CD4-positive, alpha-beta T cell (primary cell): ENCODE results near the gene SUGP2. TPM values are rescaled to one million over a fixed set of nuclear protein-coding genes. Genes with fewer than 3 reads are reported as not detected.
A peak's percentile ranks its signal among the peaks of the same experiment; 100 is the strongest.

Experiments used
- ATAC-seq: fragments of 200-7000 bp; cut with Tn5 transposase; one replicate; pipeline ENCODE4 v1.10.0; 2022; ENCODE audit warnings: mild to moderate bottlenecking; ENCODE audit not compliant: poor library complexity
- CTCF ChIA-PET: fragments of 350-600 bp; sonication (Branson Sonifier 250); formaldehyde crosslinking; loops from one replicate; lab custom pipeline; 2021; ENCODE audit warnings: antibody characterized with exemption, inconsistent platforms; lab: Charles Lee
- POLR2A ChIA-PET: fragments of 350-600 bp; sonication (Branson Sonifier 250); formaldehyde crosslinking; loops from one replicate; lab custom pipeline; 2021; ENCODE audit warnings: antibody characterized with exemption, inconsistent platforms; lab: Charles Lee
- DNase-seq, 14 experiments: peaks; one replicate each; pipeline ENCODE4 v3.0.0-alpha.2; 2013 to 2020; ENCODE audit warnings: mixed read lengths in 2 of 14
- H3K27ac ChIP-seq, 2 donors: one replicate each; pipeline versions ENCODE4 v1.5.1 to v1.7.0; 2013; ENCODE audit warnings: low read length in 2 of 2, low read depth in 1 of 2, mild to moderate bottlenecking in 1 of 2
- H3K27me3 ChIP-seq, 2 experiments: 1 replicate in 1 of 2; 2 replicates in 1 of 2; pipeline versions ENCODE4 v1.6.1 to v1.7.0; 2013; ENCODE audit warnings: low read length in 2 of 2, control low read depth in 1 of 2, mild to moderate bottlenecking in 1 of 2, moderate library complexity in 1 of 2; ENCODE audit not compliant: insufficient read depth in 2 of 2, control insufficient read depth in 1 of 2
- H3K36me3 ChIP-seq: one replicate; pipeline ENCODE4 v1.6.1; 2013; ENCODE audit warnings: low read length, control low read depth; ENCODE audit not compliant: insufficient read depth
- H3K4me1 ChIP-seq: one replicate; pipeline ENCODE4 v1.6.1; 2013; ENCODE audit warnings: low read length, control low read depth; ENCODE audit not compliant: insufficient read depth
- H3K4me3 ChIP-seq: one replicate; pipeline ENCODE4 v1.5.1; 2013; ENCODE audit warnings: mild to moderate bottlenecking, low read length, moderate library complexity
- H3K9me3 ChIP-seq, 2 experiments: 1 replicate in 1 of 2; 2 replicates in 1 of 2; pipeline versions ENCODE4 v1.6.1 to v1.7.0; 2013; ENCODE audit warnings: low read length in 2 of 2, mild to moderate bottlenecking in 2 of 2, control low read depth in 1 of 2, moderate library complexity in 1 of 2; ENCODE audit not compliant: control insufficient read depth in 1 of 2, insufficient read depth in 1 of 2
- H3K27ac Mint-ChIP-seq: one replicate; pipeline ENCODE4 v1.8.0; 2020; ENCODE audit warnings: mixed read lengths
- H3K27me3 Mint-ChIP-seq: one replicate; pipeline ENCODE4 v1.8.0; 2021; ENCODE audit warnings: mixed read lengths
- H3K36me3 Mint-ChIP-seq: one replicate; pipeline ENCODE4 v1.8.0; 2021; ENCODE audit warnings: low read depth, mixed read lengths
- H3K4me1 Mint-ChIP-seq: one replicate; pipeline ENCODE4 v1.8.0; 2021; ENCODE audit warnings: low read depth, mixed read lengths
- H3K4me3 Mint-ChIP-seq: one replicate; pipeline ENCODE4 v1.8.0; 2020; ENCODE audit warnings: mild to moderate bottlenecking, mixed read lengths
- H3K9me3 Mint-ChIP-seq: one replicate; pipeline ENCODE4 v1.8.0; 2020; ENCODE audit warnings: mixed read lengths
- CTCF ChIP-seq: fragments of 200-600 bp; IDR thresholded peaks from one replicate; pipeline ENCODE4 v1.8.0; 2022; ENCODE audit warnings: antibody characterized with exemption, mild to moderate bottlenecking
- intact Hi-C, 2 experiments: fragments of 100-400 bp; cut with DNase I in 1 of 2; cut with micrococcal nuclease in 1 of 2; formaldehyde crosslinking; loops; one replicate each; pipeline versions ENCODE4 v1.15.1 to v1.9.0; 2023 to 2025; cut with DNase I, micrococcal nuclease
- total RNA-seq, 174 experiments: library from RNA in 2 of 174; stranded (reverse) in 2 of 174; gene quantifications; one replicate each; pipeline ENCODE4 v1.2.3 and lab custom pipeline; 2021 to 2026

SUGP2 gene
- total RNA-seq, 2 experiments from 2014 or later = 106 to 110 TPM

DNA sequence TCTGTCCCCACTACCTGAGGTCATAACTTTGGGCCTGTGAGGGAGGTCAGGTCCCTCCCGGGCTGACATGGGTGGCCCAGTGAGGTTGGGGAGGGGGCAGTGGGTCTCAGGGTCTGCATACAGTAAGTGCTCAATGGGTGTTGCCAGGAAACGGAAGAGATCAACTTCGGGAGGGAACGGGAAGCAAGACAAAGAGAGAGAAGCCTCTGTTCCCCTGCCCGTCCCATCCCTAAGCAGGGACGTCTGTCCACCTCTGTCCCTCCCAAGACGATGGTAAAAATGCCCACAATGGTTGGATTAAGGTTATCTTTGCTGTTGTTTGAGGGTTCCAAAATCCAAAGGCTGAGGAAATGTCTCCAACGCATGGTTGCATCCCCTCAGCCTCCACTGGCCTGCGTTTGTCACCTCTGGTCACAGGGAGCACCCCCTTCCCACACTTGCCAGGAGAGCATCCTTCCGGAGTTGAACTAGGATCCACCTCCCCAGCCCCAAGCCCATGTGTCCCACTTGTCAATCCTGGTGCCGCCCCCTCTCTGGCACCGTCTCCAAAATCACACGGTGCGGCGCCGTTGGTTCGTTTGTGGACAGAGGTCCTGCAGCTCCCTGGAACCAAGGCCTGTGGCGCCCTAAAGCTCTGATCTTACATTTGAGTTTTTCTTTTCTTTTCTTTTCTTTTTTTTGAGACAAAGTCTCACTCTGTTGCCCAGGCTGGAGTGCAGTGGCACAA is 91.5 kb downstream of the SUGP2 start:
- H3K9me3 Mint-ChIP-seq = no peaks in the 10 kb centered on the region
- peaks cover 9% of the 10 kb centered on the region for H3K4me1 Mint-ChIP-seq
- Histone ChIP-seq H3K4me1 (peaks cover 24% of the 10 kb centered on the region), H3K9me3 (peaks cover 0 to 7% of the 10 kb centered on the region in 2 experiments), H3K4me3 (no peak overlapping the region), H3K27me3 (peaks cover 16 to 22% of the 10 kb centered on the region in 2 experiments), H3K36me3 (no peaks in the 10 kb centered on the region), H3K27ac (no peak overlapping the region)
- DNase-seq (peak in 1 of 14 experiments; percentile 43), ATAC-seq (no peak)
- no peak for TF ChIP-seq CTCF
- H3K36me3 Mint-ChIP-seq = no peaks in the 10 kb centered on the region
- POLR2A ChIA-PET = no interaction called here
- peaks cover 38% of the 10 kb centered on the region for H3K27me3 Mint-ChIP-seq
- intact Hi-C loops = loop anchor here in 1 of 2 experiments (2.0 to 5.0 kb wide), 2 partner anchors 21 to 489 kb away; no protein-coding TSS in a partner anchor
- CTCF ChIA-PET = no interaction called here
- H3K4me3 Mint-ChIP-seq = peak overlapping the region; percentile 60
- no peak overlapping the region for H3K27ac Mint-ChIP-seq

Other genes starting within 250 kb of the SUGP2 start
- not detected for gene COMP, start 242.2 kb downstream of the SUGP2 start, total RNA-seq
- 100 to 1,000 TPM; 146 to 150 TPM for gene UPF1, start 201.6 kb downstream of the SUGP2 start, total RNA-seq
- gene CERS1, start 137.4 kb downstream of the SUGP2 start, total RNA-seq = not detected
- gene COPE, start 114.1 kb downstream of the SUGP2 start, total RNA-seq = 100 to 1,000 TPM; 135 to 143 TPM
- 10 to 100 TPM; 47.9 to 49.7 TPM for gene DDX49, start 113.8 kb downstream of the SUGP2 start, total RNA-seq
- 1 to 10 TPM; 1.1 TPM for gene HOMER3, start 92.3 kb downstream of the SUGP2 start, total RNA-seq
- gene ARMC6, start 86 bp upstream of the SUGP2 start, total RNA-seq = 1 to 10 TPM; 5.9 to 6.0 TPM
- gene SLC25A42, start 30.5 kb upstream of the SUGP2 start, total RNA-seq = 10 to 100 TPM; 15.1 to 15.4 TPM
- gene TMEM161A, start 105.0 kb upstream of the SUGP2 start, total RNA-seq = 10 to 100 TPM in 1 of 2 experiments, 1 to 10 TPM in 1; 8.2 to 10.9 TPM
- gene MEF2B, start 136.7 kb upstream of the SUGP2 start, total RNA-seq = 1 to 10 TPM; 1.9 to 3.0 TPM
- gene BORCS8, start 158.6 kb upstream of the SUGP2 start, total RNA-seq = 10 to 100 TPM; 12.0 to 15.0 TPM
- 10 to 100 TPM; 36.3 to 37.2 TPM for gene RFXANK, start 158.7 kb upstream of the SUGP2 start, total RNA-seq
- gene NR2C2AP, start 169.9 kb upstream of the SUGP2 start, total RNA-seq = 10 to 100 TPM; 10.5 to 11.5 TPM
- gene NCAN, start 178.4 kb upstream of the SUGP2 start, total RNA-seq = not detected
- not detected for gene TM6SF2, start 239.8 kb upstream of the SUGP2 start, total RNA-seq